HepG2 (cell line): ENCODE data around the gene RAN. TPM values are rescaled to one million over a fixed set of nuclear protein-coding genes. Genes with fewer than 3 reads are reported as not detected.

Experiments
- CENPT ChIP-seq: sonication (generic); formaldehyde crosslinking; IDR thresholded peaks from 2 replicates; pipeline ENCODE4 v1.8.0; 2022; ENCODE audit warnings: low read depth, mild to moderate bottlenecking, moderate library complexity, missing genetic modification reagents
- FOXO1 ChIP-seq: sonication (generic); formaldehyde crosslinking; IDR thresholded peaks from 2 replicates; pipeline ENCODE4 v1.4.0; 2020; ENCODE audit warnings: missing genetic modification reagents
- HDAC1 ChIP-seq: sonication (generic); formaldehyde crosslinking; IDR thresholded peaks from 2 replicates; pipeline ENCODE4 v1.5.1; 2020; ENCODE audit warnings: mild to moderate bottlenecking, missing genetic modification reagents
- HMG20A ChIP-seq: IDR thresholded peaks from 2 replicates; pipeline ENCODE4 v1.6.1; 2016; ENCODE audit warnings: borderline replicate concordance
- KAT7 ChIP-seq: IDR thresholded peaks from 2 replicates; pipeline ENCODE4 v1.6.1; 2018; ENCODE audit warnings: borderline replicate concordance, missing compliant biosample characterization
- PRPF4 ChIP-seq: fragments of 200-400 bp; formaldehyde crosslinking; IDR thresholded peaks from 2 replicates; pipeline ENCODE4 v1.6.1; 2016; ENCODE audit warnings: low read length, low read depth; ENCODE audit not compliant: poor library complexity, severe bottlenecking
- RBAK ChIP-seq: sonication (generic); formaldehyde crosslinking; IDR thresholded peaks from 2 replicates; pipeline ENCODE4 v1.5.1; 2020; ENCODE audit warnings: mild to moderate bottlenecking, missing genetic modification reagents
- ZNF274 ChIP-seq: sonication (generic); formaldehyde crosslinking; IDR thresholded peaks from 2 replicates; pipeline ENCODE4 v1.5.1; 2020; ENCODE audit warnings: mild to moderate bottlenecking, missing genetic modification reagents
- ZNF292 ChIP-seq: sonication (generic); formaldehyde crosslinking; IDR thresholded peaks from 2 replicates; pipeline ENCODE4 v1.8.1; 2022; ENCODE audit warnings: mild to moderate bottlenecking, low read depth, missing genetic modification reagents, borderline replicate concordance
- ZNF530 ChIP-seq: sonication (generic); formaldehyde crosslinking; IDR thresholded peaks from 2 replicates; pipeline ENCODE4 v1.5.0; 2020; ENCODE audit warnings: low read depth, mild to moderate bottlenecking, missing genetic modification reagents
- ZNF543 ChIP-seq: sonication (generic); formaldehyde crosslinking; IDR thresholded peaks from 2 replicates; pipeline ENCODE4 v1.4.0; 2020; ENCODE audit warnings: mild to moderate bottlenecking, missing genetic modification reagents
- ZNF619 ChIP-seq: sonication (generic); formaldehyde crosslinking; IDR thresholded peaks from 2 replicates; pipeline ENCODE4 v1.4.0; 2020; ENCODE audit warnings: mild to moderate bottlenecking, missing genetic modification reagents
- ZSCAN12 ChIP-seq: sonication (generic); formaldehyde crosslinking; IDR thresholded peaks from 2 replicates; pipeline ENCODE4 v1.9.0; 2021; ENCODE audit warnings: mild to moderate bottlenecking, missing genetic modification reagents
- ZSCAN31 ChIP-seq: sonication (generic); formaldehyde crosslinking; IDR thresholded peaks from 2 replicates; pipeline ENCODE4 v1.5.0; 2020; ENCODE audit warnings: low read depth, mild to moderate bottlenecking, missing genetic modification reagents
- polyA plus RNA-seq, 8 experiments: library from polyadenylated mRNA; depleted of rRNA in 3 of 8; stranded (reverse) in 7 of 8; unstranded in 1 of 8; fragments of >200 nt; fragmentation: Illumina TruSeq in 4 of 8; extraction: Trizol in 4 of 8; gene quantifications; 2 replicates each; pipeline versions ENCODE4 v1.2.1 to v1.2.3, GENCODE V29; 2011 to 2016; ENCODE audit warnings: low read depth in 4 of 8, missing spikeins in 1 of 8, mixed read lengths in 1 of 8; ENCODE audit not compliant: insufficient read depth in 1 of 8
- total RNA-seq, 5 experiments: library from RNA; depleted of rRNA; stranded (reverse); fragments of >200 nt; fragmentation: Illumina TruSeq; extraction: Trizol; gene quantifications; 2 replicates each; pipeline ENCODE4 v1.2.3, GENCODE V29; 2016; ENCODE audit warnings: low read depth in 1 of 5
- TF ChIP-seq, protein P1 (sequence below): sonication (generic); formaldehyde crosslinking; IDR thresholded peaks from 2 replicates; pipeline ENCODE4 v1.5.0; 2020; ENCODE audit warnings: mild to moderate bottlenecking, missing genetic modification reagents, borderline replicate concordance
- TF ChIP-seq, protein P2 (sequence below): sonication (generic); formaldehyde crosslinking; IDR thresholded peaks from 2 replicates; pipeline ENCODE4 v1.8.0; 2022; ENCODE audit warnings: low read depth, missing genetic modification reagents
- TF ChIP-seq, protein P3 (sequence below): IDR thresholded peaks from 2 replicates; pipeline ENCODE4 v1.6.1; 2012; ENCODE audit warnings: low read depth, low read length, improper control_type of control experiment
- TF ChIP-seq, protein P4 (sequence below): sonication (generic); formaldehyde crosslinking; IDR thresholded peaks from 2 replicates; pipeline ENCODE4 v1.4.0; 2020; ENCODE audit warnings: missing genetic modification reagents
- TF ChIP-seq, protein P5 (sequence below): sonication (generic); formaldehyde crosslinking; IDR thresholded peaks from 2 replicates; pipeline ENCODE4 v1.4.0; 2020; ENCODE audit warnings: missing genetic modification reagents

The RAN gene
- total and polyA plus RNA-seq, 2 of the 13 experiments (the other 11 are each of a cell fraction or from before 2014, with no cell fraction given): 1,335 to 1,630 TPM

DNA sequence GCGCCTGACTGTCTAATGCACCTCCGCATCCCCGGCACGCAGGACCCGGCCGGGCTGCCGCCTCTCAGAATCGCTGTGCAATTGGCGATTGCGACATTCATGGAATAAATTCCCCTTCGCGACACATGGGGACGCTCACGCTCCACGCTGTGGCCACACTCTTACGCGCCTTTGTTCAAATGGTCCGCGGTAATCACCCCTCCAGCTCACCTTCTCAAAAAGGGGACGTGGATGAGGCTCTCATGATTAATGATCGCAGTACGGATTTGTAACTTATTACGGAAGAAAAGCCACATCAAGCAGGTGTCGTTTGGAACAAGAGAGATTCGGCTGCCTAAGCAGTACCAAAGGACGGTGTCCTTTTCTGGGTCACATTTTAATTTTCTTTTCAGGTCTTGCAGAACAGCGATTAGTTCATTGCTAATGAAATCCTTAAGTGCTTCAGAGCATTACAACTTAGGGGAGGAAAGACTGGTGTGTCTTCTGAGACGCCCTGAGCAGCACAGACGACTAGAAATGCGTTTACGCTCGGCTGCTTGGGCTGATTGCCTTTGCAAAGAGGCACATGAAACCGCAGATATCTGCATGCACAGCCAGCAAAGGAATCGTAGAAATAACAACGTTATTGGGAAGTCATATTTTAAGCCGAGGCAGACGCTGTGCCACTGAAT, 44.5 kb downstream of the RAN start (continued):
- TF ChIP-seq, protein P1, sequence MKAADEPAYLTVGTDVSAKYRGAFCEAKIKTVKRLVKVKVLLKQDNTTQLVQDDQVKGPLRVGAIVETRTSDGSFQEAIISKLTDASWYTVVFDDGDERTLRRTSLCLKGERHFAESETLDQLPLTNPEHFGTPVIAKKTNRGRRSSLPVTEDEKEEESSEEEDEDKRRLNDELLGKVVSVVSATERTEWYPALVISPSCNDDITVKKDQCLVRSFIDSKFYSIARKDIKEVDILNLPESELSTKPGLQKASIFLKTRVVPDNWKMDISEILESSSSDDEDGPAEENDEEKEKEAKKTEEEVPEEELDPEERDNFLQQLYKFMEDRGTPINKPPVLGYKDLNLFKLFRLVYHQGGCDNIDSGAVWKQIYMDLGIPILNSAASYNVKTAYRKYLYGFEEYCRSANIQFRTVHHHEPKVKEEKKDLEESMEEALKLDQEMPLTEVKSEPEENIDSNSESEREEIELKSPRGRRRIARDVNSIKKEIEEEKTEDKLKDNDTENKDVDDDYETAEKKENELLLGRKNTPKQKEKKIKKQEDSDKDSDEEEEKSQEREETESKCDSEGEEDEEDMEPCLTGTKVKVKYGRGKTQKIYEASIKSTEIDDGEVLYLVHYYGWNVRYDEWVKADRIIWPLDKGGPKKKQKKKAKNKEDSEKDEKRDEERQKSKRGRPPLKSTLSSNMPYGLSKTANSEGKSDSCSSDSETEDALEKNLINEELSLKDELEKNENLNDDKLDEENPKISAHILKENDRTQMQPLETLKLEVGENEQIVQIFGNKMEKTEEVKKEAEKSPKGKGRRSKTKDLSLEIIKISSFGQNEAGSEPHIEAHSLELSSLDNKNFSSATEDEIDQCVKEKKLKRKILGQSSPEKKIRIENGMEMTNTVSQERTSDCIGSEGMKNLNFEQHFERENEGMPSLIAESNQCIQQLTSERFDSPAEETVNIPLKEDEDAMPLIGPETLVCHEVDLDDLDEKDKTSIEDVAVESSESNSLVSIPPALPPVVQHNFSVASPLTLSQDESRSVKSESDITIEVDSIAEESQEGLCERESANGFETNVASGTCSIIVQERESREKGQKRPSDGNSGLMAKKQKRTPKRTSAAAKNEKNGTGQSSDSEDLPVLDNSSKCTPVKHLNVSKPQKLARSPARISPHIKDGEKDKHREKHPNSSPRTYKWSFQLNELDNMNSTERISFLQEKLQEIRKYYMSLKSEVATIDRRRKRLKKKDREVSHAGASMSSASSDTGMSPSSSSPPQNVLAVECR (CRISPR knock-in tag): peak; percentile 15; the same call in 1 of the 2 replicates
- TF ChIP-seq HMG20A (CRISPR knock-in tag): no peak
- TF ChIP-seq ZNF619 (CRISPR knock-in tag): 0 out of 2 replicates have a peak, but pooled peaks have one; percentile 84
- TF ChIP-seq PRPF4: no peak
- no peak for TF ChIP-seq RBAK (CRISPR knock-in tag)
- no peak for TF ChIP-seq ZNF274 (CRISPR knock-in tag)
- TF ChIP-seq ZSCAN31: 0 out of 2 replicates have a peak, but pooled peaks have one; percentile 49
- no peak for TF ChIP-seq ZSCAN12 (CRISPR knock-in tag)
- TF ChIP-seq, protein P2, sequence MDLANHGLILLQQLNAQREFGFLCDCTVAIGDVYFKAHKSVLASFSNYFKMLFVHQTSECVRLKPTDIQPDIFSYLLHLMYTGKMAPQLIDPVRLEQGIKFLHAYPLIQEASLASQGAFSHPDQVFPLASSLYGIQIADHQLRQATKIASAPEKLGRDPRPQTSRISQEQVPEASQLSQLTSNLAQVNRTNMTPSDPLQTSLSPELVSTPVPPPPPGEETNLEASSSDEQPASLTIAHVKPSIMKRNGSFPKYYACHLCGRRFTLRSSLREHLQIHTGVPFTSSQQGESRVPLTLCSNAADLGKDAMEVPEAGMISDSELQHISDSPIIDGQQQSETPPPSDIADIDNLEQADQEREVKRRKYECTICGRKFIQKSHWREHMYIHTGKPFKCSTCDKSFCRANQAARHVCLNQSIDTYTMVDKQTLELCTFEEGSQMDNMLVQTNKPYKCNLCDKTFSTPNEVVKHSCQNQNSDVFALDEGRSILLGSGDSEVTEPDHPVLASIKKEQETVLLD: no peak
- TF ChIP-seq ZNF543 (CRISPR knock-in tag): no peak
- TF ChIP-seq, protein P3, sequence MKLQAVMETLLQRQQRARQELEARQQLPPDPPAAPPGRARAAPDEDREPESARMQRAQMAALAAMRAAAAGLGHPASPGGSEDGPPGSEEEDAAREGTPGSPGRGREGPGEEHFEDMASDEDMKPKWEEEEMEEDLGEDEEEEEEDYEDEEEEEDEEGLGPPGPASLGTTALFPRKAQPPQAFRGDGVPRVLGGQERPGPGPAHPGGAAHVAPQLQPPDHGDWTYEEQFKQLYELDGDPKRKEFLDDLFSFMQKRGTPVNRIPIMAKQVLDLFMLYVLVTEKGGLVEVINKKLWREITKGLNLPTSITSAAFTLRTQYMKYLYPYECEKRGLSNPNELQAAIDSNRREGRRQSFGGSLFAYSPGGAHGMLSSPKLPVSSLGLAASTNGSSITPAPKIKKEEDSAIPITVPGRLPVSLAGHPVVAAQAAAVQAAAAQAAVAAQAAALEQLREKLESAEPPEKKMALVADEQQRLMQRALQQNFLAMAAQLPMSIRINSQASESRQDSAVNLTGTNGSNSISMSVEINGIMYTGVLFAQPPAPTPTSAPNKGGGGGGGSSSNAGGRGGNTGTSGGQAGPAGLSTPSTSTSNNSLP: peak; percentile 58; the same call in 1 of the 2 replicates
- TF ChIP-seq ZNF292 (CRISPR knock-in tag): no peak
- TF ChIP-seq, protein P4, sequence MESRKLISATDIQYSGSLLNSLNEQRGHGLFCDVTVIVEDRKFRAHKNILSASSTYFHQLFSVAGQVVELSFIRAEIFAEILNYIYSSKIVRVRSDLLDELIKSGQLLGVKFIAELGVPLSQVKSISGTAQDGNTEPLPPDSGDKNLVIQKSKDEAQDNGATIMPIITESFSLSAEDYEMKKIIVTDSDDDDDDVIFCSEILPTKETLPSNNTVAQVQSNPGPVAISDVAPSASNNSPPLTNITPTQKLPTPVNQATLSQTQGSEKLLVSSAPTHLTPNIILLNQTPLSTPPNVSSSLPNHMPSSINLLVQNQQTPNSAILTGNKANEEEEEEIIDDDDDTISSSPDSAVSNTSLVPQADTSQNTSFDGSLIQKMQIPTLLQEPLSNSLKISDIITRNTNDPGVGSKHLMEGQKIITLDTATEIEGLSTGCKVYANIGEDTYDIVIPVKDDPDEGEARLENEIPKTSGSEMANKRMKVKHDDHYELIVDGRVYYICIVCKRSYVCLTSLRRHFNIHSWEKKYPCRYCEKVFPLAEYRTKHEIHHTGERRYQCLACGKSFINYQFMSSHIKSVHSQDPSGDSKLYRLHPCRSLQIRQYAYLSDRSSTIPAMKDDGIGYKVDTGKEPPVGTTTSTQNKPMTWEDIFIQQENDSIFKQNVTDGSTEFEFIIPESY (CRISPR knock-in tag): peak; percentile 85
- TF ChIP-seq CENPT (CRISPR knock-in tag): no peak
- no peak for TF ChIP-seq HDAC1 (CRISPR knock-in tag)
- TF ChIP-seq ZNF530 (CRISPR knock-in tag): no peak
- no peak for TF ChIP-seq KAT7 (CRISPR knock-in tag)
- TF ChIP-seq FOXO1: peak; percentile 33; the same call in 1 of the 2 replicates
- TF ChIP-seq, protein P5, sequence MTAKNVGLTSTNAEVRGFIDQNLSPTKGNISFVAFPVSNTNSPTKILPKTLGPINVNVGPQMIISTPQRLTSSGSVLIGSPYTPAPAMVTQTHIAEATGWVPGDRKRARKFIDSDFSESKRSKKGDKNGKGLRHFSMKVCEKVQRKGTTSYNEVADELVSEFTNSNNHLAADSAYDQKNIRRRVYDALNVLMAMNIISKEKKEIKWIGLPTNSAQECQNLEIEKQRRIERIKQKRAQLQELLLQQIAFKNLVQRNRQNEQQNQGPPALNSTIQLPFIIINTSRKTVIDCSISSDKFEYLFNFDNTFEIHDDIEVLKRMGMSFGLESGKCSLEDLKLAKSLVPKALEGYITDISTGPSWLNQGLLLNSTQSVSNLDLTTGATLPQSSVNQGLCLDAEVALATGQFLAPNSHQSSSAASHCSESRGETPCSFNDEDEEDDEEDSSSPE (CRISPR knock-in tag): peak; percentile 81
